Measurements from ENCODE around the gene DMXL1.

DMXL1 gene, protein sequence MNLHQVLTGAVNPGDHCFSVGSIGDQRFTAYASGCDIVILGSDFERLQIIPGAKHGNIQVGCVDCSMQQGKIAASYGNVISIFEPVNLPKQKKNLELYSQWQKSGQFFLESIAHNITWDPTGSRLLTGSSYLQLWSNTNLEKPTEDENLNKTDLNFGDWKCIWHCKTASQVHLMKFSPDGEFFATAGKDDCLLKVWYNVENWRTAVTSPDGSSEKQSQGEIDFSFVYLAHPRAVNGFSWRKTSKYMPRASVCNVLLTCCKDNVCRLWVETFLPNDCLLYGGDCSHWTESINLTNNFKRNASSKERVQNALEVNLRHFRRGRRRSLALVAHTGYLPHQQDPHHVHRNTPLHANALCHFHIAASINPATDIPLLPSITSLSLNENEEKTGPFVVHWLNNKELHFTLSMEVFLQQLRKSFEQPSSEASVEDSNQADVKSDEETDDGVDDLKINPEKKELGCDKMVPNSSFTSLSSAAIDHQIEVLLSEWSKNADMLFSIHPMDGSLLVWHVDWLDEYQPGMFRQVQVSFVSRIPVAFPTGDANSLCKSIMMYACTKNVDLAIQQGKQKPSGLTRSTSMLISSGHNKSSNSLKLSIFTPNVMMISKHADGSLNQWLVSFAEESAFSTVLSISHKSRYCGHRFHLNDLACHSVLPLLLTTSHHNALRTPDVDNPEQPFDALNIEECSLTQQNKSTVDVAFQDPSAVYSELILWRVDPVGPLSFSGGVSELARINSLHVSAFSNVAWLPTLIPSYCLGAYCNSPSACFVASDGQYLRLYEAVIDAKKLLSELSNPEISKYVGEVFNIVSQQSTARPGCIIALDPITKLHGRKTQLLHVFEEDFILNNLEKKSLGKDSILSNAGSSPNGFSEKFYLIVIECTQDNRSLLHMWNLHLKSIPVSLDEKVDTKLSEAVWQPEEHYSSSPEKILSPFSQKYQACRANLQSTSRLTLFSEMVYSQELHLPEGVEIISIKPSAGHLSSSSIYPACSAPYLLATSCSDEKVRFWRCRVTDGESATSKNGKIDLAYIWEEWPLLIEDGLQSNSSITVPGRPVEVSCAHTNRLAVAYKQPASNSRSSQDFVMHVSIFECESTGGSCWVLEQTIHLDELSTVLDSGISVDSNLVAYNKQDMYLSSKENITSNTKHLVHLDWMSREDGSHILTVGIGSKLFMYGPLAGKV (N-terminal part only)

DNA sequence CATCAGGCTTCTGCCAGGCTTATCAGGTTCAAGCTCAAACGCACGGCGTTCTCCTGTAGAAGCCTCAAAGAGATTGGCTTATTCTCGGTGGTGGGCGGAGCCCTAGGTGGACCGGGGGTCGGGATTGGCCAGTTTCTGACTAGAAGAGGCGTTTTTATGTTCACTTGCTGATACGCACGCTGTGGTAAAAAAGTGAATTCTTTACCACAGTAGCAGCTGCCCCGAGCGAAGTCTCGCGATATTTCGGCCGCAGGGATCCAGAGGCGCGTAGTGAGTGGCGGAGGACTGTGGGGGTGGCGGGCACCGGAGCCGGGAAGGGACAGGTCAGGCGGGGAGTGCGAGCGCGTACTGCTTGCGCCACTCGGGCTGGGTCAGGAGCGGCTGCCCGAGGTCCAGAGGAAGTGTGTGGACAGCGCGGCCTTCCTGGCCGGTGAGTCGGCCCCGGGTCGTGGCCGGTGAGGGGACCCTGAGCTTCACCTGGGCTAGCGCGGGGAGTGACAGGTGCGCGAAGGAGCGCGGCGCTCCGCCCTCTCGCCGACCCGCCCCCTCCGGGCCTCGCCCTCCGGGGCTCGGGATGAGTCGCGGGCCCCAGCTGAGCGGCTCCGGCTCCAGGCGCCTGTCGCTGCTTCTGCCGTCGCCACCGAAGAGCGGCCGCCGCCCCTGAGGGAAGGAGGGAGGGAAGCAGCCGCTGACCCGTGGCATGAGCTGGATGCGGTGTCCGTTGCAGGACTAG is at the start of gene DMXL1:
TSS of gene DMXL1 (plus strand) at position 260 of the 733 bp plus-strand sequence. CDS start 483 bp downstream, outside the sequence.
- peak; percentile 99 for DNase-seq (ENCODE audit: low spot score)

DNA sequence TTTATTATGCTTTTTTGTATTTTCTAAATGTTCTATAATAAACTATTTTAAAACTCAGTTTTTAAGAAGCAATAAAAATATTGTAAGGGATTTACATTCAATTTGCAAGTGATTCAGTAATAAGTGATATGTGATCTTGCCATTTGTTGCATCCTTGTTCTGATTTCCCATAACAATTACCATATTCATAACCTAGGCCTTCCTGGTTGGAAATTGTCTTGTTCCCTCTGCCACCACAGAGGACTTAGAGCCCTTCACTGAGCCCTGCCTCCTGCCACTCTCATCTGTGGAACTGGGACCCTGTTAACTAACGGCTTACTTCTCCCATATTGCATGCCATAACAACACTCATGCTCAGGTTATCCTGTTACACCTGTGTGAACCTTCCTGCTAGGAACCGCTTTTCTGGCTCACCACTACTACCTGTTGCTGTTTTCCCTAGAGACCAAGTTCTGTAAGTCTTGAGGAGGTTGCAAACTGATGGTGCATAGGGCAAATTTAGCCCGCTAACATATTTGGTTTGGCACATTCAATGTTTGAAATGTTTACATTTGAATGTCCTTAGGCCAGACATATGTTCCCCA is 49.6 kb upstream of the DMXL1 start:
- DNase-seq (ENCODE audit: low spot score) = no peak

DNA sequence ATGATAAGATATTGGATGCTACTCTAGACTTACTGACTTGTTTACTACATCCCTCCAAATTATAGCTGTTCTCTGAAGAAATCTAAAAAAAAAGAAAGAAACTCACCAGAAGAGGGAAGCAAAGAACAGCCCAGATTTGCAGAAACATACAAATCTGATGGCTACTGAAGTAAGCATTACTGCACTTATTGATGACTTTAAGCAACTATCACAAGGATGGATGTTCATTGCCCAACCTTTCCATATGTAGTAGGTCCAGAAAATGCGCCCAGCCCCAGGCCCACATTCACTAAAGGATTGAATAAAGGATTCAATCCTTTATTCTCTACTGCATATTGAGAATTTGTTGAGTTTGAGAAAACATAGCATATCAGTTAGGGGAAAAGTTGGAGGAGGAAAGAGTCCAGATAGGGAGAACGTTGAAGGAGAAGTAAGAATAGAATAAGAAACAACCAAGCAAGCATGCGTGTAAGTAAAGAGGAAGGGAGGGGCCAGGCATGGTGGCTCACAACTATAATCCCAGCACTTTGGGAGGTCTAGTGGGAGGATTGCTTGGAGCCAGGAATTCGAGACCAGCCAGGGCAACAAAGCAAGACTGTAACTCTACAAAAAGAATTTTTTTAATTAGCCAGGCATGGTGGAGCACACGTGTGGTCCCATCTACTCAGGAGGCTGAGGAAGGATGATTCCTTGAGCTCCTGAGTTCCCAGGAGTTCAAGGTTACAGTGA is 48.7 kb upstream of the DMXL1 start:
- peak; percentile 25 for DNase-seq (ENCODE audit: low spot score)

DNA sequence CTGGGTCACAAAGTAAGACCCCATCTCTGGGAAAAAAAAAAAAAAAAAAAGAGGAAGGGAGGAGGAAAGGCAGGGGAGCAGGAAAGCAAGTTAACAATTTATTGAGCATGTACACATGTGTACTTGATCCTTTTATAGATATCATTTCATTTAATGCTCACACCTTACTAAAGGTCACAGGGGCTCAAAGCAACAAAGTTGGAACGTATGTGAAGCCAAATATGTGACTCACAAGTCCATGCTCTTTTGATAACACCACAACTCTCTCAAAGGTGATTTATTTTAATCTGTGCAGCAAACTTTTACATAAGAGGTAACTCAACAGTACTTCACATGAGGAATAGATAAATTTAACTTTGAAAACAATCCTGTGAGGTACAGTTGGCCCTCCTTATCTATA is 48.1 kb upstream of the DMXL1 start:
- no peak for DNase-seq (ENCODE audit: low spot score)

DNA sequence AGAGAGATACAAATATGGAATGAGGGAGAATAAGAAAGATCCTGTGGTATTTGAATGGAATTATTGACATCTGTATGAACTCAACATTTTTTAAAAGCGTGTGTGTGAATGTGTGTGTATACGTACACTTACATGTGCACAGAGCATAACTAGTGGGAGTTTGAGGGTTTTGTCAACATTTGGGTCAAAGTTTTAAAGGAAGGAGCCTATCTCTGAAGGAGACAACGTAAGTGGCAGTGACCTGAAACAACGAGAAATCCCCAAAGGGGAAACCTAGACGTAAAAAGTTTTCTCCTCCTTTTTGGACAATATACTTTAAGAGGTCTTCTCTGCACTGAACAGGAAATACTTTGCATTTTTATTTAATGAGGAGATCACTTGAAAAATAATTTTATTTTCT is 42.3 kb upstream of the DMXL1 start:
- DNase-seq (ENCODE audit: low spot score) = no peak

DNA sequence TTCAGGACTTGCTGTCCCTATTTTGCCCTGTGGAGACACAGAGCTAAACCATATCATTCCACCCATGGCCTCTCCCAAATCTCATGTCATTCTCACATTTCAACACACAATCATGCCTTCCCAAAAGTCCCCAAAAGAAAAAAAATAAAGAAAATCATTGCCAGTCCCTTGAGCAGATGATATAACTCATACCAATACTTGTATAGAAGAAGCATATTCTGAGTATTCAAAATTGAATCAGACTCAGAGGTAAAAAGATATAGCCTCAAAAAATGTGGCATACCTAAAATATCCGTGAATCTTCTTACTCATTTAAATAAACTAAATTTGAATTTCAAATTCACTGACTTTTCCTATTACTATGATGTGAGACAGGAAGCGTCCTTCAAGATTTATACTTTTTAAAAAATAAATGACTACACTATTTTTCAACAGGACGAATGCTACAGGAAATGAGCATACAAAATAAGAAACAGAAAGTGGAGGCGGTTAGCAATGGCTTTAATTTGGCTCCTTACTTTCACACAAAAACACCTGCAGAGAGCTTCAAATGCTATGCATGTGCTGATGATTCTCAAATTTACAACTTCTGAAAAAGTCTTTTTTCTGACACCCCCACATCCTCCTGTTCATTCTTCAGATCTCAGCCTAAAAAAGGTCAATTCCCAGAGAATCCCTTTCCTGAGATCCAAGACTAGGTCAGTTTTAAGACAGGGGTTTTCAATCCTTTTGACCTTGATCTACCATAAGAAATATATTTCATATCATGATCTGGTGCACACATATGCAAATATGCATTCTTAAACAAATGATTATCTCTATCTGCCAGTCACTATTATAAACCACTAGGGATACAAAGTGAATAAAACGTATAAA is 39.6 kb upstream of the DMXL1 start:
- DNase-seq (ENCODE audit: low spot score) = no peak

DNA sequence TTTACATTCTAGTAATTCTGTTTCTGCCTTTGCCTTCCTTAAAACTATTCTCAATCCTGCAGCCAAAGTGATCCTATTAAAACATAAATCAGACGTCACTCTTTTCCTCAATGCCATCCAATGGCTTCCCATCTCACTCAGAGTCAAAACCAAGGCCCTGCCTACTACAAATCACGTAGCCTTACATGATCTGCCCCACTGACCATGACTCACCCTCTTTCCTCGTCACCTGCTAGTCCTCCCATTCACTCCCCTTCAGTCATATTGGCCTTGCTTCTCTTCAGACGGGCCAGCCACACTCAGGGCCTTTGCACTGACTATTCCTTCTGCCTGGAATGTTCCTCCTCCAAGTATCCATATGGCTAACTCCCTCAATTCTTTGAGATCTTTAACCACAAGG is 39.0 kb upstream of the DMXL1 start:
- no peak for DNase-seq (ENCODE audit: low spot score)

DNA sequence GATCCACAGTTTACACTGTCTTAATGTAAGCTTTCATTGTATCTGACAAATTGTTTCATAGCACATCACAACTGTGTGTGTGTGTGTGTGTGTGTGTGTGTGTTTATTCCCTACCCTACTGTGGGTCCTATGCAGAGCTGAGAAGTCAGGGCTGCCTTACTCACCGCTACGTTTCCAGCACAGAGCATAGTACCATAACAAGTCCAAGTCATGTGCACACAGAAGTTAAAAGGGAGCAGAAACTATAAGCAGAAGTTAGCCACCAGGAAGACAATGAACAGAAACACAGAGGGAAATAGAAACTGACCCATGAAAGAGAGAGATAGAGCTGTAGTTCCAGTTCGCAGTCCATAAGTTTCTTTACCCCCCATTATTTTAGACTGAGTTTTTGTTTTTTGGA is 38.2 kb upstream of the DMXL1 start:
- DNase-seq (ENCODE audit: low spot score) = no peak

DNA sequence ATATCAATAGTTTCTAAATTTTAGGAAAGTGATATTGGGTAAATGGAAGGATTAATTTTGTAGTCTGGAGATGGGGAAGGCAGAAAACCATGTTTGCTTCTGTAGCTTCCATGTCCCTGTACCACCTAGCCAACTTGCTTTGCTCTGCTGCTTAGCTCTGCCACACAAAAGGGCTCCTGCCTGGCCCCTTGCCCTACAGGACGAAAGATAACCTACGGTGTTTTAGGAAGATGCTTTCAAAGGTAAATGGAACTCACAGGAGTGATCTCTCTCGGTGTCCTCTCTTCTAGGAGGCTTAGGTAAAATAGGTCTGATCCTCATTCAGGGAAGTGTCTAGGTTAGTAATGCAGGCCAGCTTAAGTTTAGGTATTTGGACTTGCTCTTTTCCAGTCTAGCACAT is 37.8 kb upstream of the DMXL1 start:
- DNase-seq (ENCODE audit: low spot score) = no peak

DNA sequence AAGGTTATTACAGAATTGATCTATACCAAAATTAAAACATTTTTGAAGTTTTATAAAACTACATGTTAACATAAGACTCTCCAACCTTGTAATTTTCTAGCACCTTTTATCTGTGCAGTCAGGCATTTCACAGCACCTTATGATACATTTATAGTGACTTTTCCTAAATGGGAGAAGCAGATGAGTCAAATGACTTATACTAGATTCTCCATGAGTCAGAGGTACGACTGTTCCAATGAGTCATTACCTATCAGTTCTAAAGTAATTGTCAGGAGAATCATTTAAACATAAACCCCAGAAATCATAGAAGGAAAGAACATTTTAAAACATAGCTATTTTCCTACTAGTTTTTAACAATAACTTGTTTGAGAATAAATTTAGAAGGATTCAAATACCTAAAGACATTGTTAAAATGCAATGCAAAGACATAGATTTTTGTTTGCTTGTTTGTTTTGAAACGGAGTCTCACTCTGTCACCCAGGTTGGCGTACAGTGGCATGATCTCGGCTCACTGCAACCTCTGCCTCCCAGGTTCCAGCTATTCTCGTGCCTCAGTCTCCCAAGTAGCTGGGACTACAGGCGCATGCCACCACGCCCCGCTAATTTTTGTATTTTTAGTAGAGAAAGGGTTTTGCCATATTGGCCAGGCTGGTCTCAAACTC is 34.7 kb upstream of the DMXL1 start:
- DNase-seq (ENCODE audit: low spot score) = peak; percentile 21

DNA sequence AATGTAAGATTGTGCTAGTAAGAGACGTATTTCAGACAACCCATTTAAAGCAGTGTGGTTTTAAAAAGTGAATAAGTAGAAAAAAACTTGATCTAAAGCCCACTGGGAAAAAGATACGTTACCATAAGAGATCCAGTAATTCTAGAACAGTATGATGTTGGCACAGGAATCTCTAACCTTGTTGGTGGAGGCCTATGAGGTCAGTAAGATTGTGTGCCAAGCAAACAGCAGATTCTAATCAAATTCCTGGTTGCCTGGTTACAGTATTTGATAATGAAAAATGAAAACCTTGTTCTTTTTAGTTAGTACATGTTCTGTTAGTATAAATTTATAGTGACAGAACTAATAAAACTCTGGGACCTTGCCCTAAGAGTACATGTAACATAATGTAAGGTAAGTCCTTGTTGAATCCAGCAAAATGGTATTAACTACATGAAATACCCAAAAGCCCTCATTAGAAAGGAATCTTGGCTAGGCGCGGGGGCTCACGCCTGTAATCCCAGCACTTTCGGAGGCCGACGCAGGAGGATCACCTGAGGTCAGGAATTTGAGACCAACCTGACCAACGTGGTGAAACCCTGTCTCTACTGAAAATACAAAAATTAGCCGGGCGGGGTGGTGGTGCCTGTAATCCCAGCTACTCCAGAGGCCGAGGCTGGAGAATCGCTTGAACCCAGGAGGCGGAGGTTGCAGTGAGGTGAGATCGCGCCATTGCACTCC is 33.2 kb upstream of the DMXL1 start:
- DNase-seq (ENCODE audit: low spot score) = no peak

DNA sequence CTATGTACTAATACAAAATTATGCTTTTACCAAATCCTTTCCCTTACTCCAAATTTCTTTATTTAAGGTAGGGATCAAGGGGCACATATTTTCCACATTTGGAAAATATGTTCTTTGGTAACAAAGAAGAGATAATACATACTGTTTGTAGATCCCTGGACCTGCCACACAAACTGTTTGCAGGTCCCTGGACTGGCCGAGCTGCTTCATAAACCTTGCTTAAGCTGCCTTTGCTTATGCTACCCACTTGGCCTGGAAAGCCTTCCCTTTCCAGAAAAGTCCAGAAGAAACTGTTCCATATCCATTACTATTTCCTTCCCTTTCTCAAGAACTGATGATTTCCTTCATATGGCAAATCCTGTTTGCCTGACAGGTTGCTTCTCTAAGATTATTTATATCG is 22.6 kb upstream of the DMXL1 start:
- no peak for DNase-seq (ENCODE audit: low spot score)

DNA sequence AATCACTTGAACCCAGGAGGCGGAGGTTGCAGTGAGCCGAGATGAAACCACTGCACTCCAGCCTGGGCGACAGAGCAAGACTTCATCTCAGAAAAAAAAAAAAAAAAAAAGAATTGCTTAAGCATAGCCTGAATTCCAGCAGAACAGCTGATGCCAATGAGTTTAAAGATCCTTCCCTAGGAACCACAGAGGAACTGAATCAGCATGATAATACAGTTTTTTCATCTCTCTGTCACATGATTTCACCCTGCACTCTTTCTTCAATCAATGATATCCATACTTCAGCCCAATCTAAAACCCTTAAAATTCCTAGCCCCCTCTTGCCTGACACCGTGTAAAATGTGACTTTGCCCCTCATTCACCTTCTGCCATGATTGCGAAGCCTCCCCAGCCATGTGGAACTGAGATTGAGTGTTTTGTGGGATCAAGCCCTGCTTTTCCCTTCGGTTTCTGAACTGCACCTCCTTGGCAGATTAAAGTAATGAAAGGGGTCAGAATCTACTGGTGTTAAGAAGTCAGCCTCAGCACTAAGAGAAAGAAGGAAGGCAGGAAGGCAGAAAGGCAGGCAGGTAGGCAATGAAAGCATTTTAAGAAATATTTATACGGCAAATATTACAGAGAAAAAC is 20.9 kb upstream of the DMXL1 start:
- no peak for DNase-seq (ENCODE audit: low spot score)

DNA sequence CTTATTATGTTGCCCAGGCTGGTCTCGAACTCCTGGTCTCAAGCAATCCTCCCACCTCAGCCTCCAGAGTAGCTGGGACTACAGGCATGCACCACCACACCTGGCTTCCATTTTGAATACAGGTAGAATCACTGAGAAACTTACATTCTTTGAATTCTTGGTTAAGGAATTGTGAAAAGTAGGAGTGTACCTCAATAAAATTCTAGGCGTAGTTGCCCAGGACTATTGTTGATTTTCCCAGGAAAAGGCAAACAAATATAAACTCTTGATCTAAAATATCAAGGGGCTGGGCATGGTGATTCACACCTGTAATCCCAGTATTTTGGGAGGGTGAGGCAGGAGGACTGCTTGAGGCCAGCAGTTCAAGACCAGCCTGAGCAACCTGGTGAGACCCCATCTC is 16.8 kb upstream of the DMXL1 start:
- no peak for DNase-seq (ENCODE audit: low spot score)

DNA sequence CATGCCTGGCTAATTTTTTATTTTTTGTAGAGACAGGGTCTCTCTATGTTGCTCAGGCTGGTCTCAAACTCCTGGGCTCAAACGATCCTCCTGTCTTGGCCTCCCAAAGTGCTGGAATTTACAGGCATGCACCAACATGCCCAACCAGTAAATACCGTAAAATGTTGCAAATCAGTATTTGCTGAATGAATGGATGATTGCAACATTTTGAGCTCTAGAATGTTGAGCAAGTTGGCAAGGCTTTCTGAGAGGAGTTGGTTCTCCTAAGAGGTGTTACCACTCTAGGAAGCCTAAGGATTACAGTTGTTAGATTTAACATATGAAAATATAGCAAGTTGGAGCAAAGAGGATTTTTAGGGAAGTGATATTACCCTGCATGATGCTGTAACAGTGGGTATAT is 15.6 kb upstream of the DMXL1 start:
- no peak for DNase-seq (ENCODE audit: low spot score)

DNA sequence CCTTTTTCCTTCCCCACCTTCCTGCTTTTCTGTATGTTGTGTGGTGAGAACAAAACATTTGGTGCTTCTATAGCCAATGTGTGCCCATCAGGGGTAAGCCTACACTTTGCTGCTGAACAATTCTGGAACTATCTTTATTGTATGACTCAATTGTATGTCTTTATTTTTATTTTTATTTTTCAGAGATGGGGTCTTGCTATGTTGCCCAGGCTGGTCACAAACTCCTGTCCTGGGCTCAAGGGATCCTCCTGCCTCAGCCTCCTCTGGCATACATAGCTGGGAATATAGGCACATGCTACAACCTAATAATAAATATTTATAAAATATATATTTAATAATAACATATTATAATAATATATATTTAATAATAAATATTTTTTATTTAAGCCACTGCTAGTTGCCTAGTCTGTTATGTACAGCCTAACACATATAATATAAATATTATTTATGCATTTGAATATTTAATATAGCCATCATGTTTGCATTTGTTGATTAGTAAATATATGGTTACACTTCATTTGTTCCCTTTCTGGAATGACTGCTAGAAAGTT is 11.8 kb upstream of the DMXL1 start:
- DNase-seq (ENCODE audit: low spot score) = no peak

DNA sequence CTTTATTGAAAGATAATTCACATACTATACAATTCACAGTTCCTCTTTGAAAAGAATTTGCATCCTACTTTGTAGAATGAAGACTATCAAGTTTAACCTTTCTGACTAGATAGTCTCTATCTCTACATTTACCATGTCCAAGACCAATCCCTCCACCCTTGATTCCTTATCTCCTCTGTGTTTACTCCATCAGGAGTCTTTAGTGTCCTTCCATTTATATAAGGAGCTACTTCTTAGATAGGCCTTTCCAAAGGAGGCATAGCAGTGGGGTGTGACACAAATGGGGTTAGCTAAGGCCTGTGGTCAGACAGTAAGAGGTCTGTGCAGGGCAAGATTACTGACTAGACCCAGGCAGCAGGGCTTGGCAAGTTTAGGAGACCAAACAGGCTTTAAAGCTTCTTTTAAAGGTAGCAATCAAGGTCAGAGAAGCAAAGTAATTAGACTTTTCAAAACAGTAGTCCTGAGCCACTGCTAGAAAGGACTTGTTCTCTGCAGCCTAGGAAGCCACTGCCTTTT is 11.1 kb upstream of the DMXL1 start:
- DNase-seq (ENCODE audit: low spot score) = no peak

All from kidney capillary endothelial cell (primary cell).